GM12878 (cell line): ENCODE measurements around the gene NDUFA12.

Experiments used
- MTA2 ChIP-seq: fragments of 450-650 bp; IDR thresholded peaks from 2 replicates; pipeline ENCODE4 v1.6.1; 2016; ENCODE audit warnings: low read depth, mild to moderate bottlenecking, moderate library complexity
- POLR2A ChIP-seq: IDR thresholded peaks from 2 replicates; pipeline ENCODE4 v1.6.1; 2011; ENCODE audit warnings: low read depth, mild to moderate bottlenecking, low read length

GRCh38 chr12:94954948-94955592, 48.4 kb downstream of the NDUFA12 start:
- TF ChIP-seq POLR2A: no peak
- TF ChIP-seq MTA2: no peak
